GM18517 (cell line): ENCODE measurements around the gene GSN.

Experiments used
- ATAC-seq: cut with Tn5 transposase; IDR thresholded peaks from one replicate; pipeline ENCODE4 v1.9.1; 2021; ENCODE audit warnings: mild to moderate bottlenecking, moderate library complexity; ENCODE audit not compliant: unreplicated experiment

Gene GSN

GRCh38 chr9:121272401-121272948, 4.5 kb downstream of the GSN start:
- no peak for ATAC-seq

- no peak for ATAC-seq
Observed at GRCh38 chr9:121273064-121273775, 5.3 kb downstream of the GSN start.

- no peak for ATAC-seq
Observed at GRCh38 chr9:121274851-121275250, 6.9 kb downstream of the GSN start.

GRCh38 chr9:121275781-121276658, 8.1 kb downstream of the GSN start:
- no peak for ATAC-seq

GRCh38 chr9:121277026-121277425, 9.1 kb downstream of the GSN start:
- ATAC-seq: no peak

GRCh38 chr9:121277518-121278295, 9.7 kb downstream of the GSN start:
- no peak for ATAC-seq

GRCh38 chr9:121278477-121279261, 10.7 kb downstream of the GSN start:
- ATAC-seq: no peak

- ATAC-seq: no peak
Observed at GRCh38 chr9:121279776-121280388, 11.9 kb downstream of the GSN start.

GRCh38 chr9:121280715-121281613, 13.0 kb downstream of the GSN start:
- no peak for ATAC-seq

- no peak for ATAC-seq
Observed at GRCh38 chr9:121281614-121282276, 13.8 kb downstream of the GSN start.

- ATAC-seq: no peak
Observed at GRCh38 chr9:121282277-121283079, 14.5 kb downstream of the GSN start.

- ATAC-seq: no peak
Observed at GRCh38 chr9:121283080-121283398, 15.1 kb downstream of the GSN start.

GRCh38 chr9:121283856-121284732, 16.1 kb downstream of the GSN start:
- no peak for ATAC-seq

- ATAC-seq: no peak
Observed at GRCh38 chr9:121284733-121285451, 16.9 kb downstream of the GSN start.

GRCh38 chr9:121285835-121286687, 18.1 kb downstream of the GSN start:
- no peak for ATAC-seq
